HG03139 (cell line): ENCODE data around the gene PDILT.

ENCODE experiments used
- ATAC-seq: cut with Tn5 transposase; IDR thresholded peaks from one replicate; pipeline ENCODE4 v1.9.1; 2021; ENCODE audit not compliant: unreplicated experiment

Gene PDILT

DNA sequence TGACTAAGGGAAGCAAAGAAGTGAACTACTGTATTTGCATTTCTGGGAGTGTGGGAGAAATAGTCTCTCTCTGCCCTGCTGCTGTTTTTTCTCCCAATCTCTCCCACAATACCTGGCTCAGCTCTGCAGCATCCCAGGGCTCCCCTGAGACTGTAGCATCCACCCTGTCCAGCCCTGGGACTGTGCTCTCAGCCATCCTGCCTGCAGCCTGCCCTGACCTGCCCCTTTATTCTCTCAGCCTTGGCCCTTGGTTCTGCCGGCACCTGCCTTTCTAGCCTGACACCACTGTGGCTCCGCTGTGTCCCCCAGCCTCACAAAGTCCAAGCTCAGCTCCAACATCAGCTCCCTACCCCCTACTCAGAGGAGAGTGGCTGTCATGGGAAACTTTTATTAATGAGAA is 1.9 kb downstream of the PDILT start:
- no peak for ATAC-seq

DNA sequence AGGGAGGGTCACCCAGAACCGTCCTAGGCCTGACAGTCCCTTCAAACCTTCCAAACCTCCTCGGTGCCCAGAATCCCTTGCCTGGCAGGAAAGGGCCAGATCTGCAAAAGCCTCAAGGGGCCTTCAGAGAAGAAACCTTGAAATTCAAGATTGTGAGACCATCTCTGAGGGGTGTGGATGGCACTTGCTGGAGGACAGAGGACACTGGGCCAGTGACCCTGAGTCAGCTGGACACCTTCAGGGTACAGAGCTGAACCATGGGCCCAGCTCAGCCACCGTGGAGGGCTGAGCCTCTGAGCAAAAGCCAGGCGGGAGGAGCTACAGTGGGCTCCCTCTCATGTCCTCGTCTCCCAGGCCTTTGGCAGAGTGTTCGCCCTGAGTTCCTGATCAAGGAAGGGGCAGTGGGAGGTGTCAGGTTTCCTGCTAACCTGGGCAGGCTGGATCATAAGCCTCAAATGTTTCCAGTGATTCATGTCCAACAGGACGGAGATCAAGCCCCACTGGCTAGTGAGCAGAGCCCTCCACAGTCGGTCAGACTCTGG is 3.0 kb downstream of the PDILT start:
- ATAC-seq = no peak

DNA sequence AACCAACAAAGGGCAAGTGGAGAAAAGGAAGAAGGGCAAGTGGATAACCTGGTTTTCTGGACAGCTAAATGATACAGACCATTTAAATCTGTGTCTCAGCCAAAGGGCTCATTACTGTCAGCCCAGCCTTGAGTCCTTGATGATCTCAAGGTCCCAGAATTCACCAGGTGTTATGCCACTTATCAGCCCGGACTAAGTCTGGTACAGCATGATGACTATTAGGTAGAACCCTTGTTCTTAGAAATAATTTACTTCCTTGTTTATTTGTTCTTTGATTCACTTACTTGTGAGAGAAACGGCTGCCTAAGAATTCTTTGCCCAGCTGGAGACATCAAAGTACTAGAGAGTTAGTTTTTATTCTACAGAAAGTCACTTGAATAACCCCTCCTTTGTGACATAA is 3.5 kb downstream of the PDILT start:
- ATAC-seq = no peak

DNA sequence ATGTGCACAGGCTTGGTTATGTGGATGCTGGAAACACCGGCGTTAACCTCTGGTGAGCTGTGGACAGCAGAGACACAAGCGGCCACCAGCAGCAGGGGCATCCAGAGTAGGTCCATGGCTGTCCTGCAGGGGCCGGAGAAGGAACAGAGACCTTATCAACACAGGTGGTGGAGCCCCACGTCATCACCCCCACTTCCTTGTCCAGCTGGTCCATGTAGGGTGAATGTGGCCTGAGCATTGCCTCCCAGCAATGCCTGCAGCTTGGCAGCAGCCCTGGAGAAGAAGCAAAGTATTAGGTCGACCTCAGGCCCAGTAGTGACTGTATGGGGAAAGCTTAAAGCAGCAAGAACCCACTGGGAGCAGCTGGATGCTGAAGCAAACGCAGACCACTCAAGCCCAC is 5.4 kb downstream of the PDILT start:
- ATAC-seq = no peak

DNA sequence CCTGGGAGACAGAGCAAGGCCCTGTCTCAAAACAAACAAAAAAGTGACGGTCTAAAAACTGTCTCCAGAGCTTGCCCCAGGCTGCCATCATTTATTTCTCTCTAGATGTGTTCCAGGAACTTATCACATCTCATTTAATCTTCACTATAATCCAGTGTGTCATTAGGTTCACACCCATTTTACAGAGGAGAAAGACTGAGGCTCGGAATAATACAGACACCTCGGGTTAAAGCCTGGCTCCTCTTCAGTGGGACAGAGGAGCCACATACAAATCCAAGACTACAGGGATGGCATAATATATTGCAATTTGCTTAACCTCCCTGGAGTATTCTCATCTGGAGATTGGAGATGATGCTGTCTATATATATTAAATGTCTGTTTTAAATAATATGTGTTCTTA is 5.9 kb downstream of the PDILT start:
- ATAC-seq = no peak

DNA sequence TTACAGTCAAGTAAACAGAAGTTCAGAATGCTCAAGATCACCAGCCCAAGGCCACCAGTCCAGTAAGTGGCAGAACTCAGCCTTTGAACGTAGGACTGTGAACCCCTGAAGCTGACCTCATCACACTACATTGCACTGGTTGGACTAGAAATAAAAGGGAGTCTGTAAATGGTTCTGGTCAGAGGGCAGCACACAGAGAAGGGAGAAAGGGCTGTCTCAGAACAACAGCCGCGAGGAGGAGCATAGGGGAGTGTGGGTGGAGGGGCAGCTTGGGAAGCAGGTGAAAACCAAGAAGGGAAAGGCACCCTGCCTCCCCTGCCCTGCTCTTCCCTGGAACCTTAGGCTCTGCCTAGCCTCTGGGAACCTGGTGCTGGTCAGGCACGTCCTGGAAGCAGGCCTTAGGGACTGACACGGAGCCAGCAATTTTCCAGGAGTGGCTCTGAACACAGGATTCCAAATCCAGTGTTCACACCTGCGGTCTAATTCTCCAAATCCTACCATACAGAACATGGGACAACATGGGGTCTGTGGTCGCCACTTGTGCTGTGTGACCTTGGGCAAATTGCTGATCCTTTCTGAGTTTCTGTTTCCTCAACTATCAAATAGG is 7.0 kb downstream of the PDILT start:
- no peak for ATAC-seq

DNA sequence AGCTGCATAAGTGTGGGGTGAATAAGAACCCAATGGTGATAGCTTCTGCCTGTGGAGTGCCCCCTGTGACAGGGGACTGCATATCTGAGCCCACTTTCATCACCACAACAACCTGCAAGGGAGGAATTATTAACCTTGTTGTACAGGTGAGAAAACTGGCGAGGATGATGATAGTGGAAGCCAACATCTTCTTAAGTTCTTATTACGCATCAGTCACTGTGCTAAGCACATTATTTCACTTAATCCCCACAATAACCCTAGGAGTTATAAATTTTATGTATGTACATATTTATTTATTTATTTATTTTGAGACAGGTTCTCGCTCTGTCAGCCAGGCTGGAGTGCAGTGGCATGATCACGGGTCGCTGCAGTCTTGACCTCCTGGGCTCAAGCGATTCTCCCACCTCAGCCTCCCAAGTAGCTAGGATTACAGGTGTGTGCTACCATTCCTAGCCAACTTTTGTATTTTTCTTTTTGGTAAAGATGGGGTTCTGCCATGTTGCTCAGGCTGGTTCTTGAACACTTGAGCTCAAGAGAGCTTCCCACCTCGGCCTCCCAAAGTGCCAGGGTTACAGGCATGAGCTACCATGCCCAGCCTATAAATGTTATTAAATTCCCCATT is 7.6 kb downstream of the PDILT start:
- no peak for ATAC-seq

DNA sequence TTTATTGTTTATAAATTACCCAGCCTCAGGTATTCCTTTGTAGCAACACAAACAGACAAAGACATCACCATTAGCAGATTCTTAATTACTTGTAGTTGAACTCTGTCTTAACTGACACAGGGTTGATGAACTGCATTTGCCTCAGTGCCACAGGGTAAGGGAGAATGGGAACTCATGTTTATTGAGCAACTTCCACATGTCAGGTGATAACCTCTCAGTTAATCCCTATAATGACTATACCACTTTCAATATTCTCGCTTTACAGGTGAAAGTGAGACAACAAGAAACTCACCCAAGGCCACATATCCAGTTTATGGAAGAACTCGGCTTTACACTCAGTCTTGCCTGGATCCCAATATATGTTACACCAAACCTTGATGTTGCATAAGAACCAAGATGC is 8.6 kb downstream of the PDILT start:
- ATAC-seq = no peak

DNA sequence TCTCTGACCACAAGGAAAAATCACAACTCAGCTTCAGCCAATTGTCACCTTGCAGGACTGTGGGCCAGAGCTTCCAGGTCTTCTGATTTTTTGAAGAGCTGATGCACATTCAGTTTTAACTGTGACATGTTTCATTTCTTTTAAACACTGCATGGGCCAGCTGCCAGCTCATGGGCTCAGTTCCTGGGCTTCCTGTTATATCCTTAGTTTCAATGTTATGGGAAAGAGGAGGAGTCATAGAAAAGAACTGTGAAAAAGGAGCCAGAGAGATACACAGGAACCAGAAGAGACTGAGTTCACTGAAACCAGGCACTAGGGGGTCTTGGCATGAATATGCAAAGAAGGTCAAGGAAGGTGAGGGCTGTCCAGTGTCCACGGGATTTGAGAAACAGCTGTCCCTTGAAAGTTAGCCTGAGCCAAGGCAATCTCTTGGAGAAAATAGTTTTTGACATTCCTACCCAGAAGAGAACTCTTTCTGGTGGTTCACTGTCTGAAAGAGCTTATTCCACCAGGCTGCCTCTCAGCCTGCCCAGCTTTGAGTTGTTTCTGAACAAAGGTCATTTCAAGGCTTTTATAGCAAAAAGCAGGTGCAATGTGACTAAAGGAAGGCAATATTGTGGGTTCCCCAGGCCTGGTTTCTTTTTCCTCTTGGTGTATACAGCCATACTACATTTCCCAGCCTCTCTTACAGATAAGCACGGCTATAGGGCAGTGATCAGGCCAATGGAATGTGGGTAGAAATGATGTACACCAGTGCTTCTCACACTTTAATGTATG is 10.5 kb downstream of the PDILT start:
- ATAC-seq = no peak

DNA sequence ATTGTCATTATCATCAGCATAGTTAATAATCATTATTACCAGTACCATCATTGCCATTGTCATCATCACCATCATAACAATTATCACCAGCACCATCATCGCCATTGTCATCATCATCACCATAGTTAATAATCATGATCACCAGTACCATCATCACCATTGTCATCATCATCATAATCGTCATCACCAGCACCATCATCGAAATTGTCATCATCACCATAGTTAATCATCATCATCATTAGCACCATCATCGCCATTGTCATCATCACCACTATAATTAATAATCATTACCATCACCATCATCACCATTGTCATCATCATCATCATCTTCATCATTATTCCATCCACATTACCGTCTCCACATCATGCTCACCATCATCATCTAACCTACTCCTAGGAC is 13.5 kb downstream of the PDILT start:
- no peak for ATAC-seq

DNA sequence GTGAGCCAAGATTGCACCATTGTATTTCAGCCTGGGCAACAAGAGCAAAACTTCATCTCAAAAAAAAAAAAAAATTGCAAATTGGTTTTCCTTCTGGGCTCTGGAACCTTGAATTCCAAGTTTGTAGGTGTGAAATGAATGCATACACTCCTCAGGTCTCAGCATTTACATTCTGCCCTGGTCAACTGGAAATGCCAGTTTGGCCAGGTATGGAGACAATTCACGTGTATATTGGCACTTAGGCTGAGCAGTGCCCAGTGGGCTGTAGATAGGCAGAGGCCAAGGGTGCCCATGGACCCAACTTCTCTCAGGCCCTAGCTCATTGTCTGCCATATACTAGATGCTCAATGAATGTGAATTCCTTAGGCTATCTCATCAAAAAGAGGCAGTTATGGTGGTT is 15.7 kb downstream of the PDILT start:
- ATAC-seq = no peak

DNA sequence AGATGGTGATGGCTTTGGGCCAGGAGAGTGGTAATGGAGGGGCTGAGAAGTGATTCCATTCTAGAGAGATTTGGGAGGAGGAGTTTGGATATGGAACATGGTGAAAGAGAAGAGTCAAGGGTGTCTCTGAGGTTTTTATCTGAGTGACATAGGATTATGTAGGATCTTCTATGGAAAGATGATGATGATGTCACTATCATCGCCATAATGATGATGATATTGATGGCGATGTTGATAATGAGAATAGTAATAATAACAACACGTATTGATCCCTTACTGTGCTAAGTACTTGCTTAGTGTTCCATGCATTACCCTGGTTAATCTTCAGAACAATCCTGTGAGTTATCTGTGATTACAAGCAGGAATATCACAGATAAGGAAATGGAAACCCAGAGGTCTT is 16.6 kb downstream of the PDILT start:
- ATAC-seq = no peak

DNA sequence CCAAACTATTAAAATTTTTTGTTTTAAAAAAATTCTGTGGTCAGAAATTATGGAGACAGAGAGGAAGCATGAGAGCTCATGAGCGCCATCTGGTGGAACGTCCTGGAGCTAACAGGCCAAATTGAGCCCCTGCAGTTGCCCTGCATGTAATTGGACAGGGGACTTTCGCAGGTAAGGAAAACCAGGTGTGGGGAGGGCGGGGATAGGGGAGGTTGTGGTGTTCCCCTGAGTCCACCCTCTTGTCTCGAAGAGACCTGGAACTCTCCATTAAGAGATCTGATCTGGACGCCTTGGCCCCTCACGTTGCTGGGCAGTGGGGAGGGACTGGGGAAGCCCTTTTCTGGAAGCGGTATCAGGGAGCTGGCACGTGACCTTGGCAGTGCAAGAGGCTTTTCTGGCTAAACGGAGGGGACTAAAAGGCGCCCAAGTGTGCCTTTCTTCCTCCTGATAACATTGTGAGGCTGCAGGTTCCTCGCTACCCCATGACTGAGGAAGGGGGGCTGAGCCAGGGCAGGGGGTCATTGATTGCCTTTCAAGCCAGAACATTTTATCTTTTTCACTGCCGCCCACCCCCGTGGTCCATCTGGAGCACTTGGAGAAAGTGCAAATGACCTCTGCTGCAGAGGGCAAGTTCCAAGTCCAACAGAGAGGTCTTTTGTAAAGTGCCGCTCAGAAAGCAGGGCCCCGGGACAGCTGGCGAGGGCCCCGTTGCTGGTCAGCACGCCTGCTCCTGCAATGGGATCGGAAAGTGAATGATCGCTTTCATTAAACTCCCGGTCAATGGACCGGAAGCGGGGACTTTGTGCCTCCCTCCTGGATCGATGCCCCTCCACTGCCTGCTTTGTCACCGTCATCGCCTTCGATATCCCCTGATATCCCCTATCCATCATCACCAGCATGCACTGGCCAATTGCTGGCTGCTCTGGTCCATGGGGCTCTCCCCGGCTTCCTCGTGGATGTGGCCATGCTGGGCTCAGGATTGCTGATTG is 18.4 kb downstream of the PDILT start:
- ATAC-seq = no peak

DNA sequence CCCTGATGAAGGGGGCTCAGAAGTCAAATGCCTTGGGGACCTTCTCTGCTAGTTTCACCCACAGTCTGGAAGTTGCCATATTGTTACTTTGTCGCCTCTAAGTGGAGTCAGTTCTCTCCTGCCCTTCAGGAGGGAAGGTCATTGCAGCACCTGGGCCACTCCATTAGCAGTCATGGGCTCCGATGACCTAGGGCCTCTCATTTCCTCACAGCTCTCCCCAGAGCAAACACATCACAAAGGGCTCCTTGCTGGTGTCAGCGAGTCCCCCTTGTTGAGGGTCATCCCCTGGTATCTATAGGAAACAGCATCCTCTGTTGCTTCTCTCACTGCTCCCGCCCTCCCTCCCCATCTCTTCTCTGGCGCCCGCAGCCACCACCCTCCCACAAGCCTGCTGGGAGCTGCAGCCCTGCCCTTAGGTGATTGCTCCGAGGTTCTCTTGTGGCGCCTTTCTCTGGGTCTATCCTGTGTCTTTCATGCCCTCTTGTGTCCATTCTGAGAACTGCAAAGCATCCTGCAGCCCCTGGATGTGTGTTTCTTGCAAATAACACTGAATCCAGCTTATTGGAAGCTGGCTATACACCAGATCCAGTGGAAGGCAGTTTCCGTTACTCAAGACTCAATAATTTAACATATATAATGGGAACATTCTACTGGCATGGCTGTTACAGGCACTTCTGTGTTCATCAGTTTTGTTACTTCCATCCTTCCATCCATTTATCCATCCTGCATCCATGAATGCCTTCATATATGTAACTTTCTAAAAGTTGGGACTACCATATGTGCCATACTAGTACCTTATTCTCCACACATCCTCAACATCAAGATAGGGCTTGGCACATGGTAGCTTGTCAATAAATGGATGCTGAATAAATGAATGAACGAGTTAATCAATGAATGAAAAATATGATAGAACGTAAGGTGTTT is 21.2 kb downstream of the PDILT start:
- no peak for ATAC-seq

DNA sequence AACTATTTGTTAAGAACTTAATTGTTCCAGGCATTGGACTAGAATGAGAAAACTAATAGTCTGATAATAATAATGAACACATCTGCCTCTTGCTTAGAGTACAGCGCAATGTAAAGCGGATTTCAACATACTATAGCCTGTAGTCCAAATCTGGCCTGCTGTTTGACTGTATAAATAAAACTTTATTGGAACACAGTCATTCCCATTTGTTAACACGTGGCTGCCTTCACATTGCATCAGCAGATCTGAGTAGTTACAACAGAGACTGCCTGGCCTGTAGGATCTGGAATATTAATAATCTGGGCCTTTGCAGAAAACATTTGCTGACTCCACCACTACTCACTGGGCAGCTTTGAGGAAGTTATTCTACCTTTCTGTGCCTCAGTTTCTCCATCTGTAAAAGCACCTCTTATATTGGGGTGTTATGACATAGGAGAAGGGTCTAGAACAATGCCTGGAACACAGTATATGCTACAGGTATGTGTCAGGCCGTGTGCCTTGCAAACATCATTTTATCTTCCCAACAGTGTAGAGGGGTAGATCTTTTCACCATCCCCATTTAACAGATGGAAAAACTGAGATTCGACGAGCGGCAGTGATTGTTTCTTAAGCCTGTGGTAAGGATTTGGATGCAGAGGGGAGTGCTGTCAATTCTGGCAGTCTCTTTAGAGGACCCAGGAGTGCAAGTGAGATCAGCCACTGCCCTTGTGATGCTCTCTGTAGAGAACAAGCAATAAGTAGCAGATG is 22.2 kb downstream of the PDILT start:
- ATAC-seq = no peak

DNA sequence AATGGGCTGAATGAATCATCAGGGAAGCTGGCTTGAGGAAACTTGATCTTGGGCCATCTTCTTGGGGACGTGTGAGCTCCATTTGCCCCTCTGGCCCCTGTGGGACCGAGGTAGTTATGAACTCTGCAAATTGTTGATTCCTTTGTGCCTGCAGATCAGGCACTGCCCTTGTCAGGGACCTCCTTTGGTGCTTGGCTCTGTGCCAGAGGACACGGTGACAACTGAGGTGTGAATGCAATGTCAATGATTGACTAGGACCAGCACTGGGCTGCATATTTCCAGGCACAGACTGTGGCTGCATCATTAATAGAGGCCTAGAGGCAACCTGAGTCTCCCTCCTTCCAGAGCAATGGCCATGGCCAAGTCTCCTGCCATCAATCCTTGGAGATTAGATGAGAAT is 23.8 kb downstream of the PDILT start:
- no peak for ATAC-seq

DNA sequence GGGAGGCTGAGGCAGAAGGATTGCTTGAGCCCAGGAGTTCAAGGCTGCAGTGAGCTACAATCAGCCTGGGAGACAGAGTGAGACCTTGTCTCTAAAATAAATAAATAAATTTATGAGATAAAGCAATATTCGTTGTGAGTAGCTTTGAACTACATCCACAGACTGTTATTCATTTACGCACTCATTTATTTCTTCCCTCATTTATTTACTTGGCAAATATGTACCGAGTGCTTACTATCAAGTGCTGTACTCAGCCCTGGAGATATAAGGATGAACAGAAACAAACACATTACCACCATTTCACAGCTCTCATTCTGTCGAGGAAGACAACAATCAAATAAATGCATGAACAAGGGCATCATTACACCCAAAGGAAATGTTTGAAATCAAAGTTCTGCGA is 27.4 kb downstream of the PDILT start:
- no peak for ATAC-seq

DNA sequence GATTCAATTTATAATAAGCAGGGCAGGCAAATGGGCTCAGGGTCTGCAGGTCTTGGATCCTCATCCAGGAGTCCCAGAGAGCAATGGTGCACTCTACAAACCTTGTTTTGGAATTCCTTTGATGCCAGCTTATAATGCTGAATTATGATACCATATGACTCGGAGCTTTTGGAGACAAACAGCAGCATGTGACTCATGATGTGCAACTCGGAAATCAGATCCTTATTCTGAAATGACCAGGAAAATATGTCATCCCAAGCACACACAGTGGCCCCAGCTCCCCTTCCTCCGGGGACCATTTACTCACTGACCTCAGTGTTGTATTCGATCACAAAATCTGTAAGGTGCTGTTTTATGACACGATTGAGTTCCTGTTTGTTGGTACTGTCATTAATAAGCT is 31.8 kb downstream of the PDILT start:
- no peak for ATAC-seq

DNA sequence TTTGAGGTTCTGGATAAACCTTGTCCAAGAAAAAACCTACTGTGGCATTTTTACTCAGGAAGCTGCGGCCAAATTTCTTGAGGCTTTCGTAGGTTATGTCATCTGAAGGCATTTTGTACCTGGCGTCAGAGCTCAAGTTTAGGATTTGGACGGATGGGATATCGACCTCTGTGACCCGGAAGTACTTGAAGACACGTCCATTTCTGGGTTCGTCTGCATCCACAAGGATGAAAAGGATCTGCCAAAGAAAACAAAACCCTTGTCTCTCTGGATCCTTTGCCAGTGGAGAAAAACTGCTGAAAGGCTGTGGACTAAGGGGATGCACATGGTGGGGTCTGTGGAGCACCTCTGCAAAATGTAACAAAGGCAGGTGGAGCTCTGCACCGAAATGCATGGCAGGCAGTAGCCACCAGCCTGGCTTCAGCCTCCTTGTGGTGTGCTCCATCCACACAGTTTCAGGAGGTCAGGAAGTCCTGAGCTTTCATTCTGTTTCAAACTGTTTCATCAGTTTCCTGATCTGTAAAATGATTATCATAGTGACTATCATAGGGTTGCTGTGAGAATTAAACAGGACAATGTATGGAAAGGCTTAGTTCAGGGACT is 35.0 kb downstream of the PDILT start:
- no peak for ATAC-seq
